Measurements from ENCODE around the gene PIP.
"Not testable (repeated sequence)": the region's sequence is repeated elsewhere in the genome, so short reads cannot be mapped to it uniquely, and the experiment has no call there.

The PIP gene, protein sequence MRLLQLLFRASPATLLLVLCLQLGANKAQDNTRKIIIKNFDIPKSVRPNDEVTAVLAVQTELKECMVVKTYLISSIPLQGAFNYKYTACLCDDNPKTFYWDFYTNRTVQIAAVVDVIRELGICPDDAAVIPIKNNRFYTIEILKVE

DNA sequence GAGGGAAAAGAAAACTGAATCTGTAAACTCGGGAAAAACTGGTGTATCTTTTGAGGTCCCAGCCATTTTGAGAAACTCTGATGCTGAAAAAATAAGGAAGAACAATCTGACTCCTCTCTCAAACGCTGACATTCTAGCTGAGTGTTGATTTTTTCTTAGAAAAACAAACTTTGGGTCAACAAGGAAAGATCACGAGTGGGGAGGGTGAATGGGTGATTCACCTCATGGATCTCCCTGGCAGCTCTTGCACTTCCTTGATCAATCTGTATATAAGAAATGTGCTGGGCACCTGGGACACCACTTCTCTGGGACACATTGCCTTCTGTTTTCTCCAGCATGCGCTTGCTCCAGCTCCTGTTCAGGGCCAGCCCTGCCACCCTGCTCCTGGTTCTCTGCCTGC, at the start of gene PIP:
Gene PIP (plus strand): TSS at position 297 of the 400 bp plus-strand sequence. CDS start 40 bp downstream, at position 337.
- no peaks in the 10 kb centered on the region for H3K36me3 ChIP-seq (ENCODE audit: control insufficient read depth in 2 of 2, insufficient read depth in 2 of 2, low read length in 2 of 2)
- no peaks in the 10 kb centered on the region for H3K4me1 ChIP-seq (ENCODE audit: control insufficient read depth in 2 of 2, insufficient read depth in 2 of 2, low read length in 2 of 2)
- H3K27ac ChIP-seq (ENCODE audit: low read depth in 2 of 2, low read length in 2 of 2) = no peak within 1 kb of the TSS
- H3K4me3 ChIP-seq (ENCODE audit: low read length in 2 of 2) = no peak within 1 kb of the TSS
- no peaks in the 10 kb centered on the region for H3K27me3 ChIP-seq (ENCODE audit: control insufficient read depth in 2 of 2, insufficient read depth in 2 of 2, low read length in 2 of 2)
- no peaks in the 10 kb centered on the region for H3K9me3 ChIP-seq (ENCODE audit: control insufficient read depth in 2 of 2, low read length in 2 of 2)
- no peak within 1 kb of the TSS for H3K9ac ChIP-seq (ENCODE audit: low read depth in 1 of 2, low read length in 2 of 2)

DNA sequence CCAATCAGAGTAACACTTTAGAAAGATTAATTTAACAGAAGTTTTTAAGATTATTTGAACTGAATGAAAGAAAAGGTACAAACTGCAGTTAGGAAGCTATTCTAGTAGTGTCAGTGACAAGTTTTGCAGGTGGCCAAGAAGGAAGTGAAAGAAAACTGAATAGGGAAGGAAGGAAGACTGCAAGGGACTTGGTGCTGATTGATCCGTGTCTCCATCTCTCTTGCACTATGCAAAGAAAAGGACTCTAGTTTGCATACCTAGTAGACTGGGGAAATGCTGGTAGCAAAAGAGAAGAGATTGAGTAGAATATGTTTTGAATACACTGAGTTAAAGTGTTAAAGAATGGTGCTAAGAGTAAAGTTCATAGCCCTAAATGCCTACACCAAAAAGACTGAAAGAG, 46.8 kb upstream of the PIP start:
- Histone ChIP-seq H3K9ac (ENCODE audit: low read depth in 1 of 2, low read length in 2 of 2) (no peak overlapping the region), H3K27me3 (ENCODE audit: control insufficient read depth in 2 of 2, insufficient read depth in 2 of 2, low read length in 2 of 2) (no peaks in the 10 kb centered on the region), H3K4me3 (ENCODE audit: low read length in 2 of 2) (no peak overlapping the region), H3K4me1 (ENCODE audit: control insufficient read depth in 2 of 2, insufficient read depth in 2 of 2, low read length in 2 of 2) (no peaks in the 10 kb centered on the region), H3K36me3 (ENCODE audit: control insufficient read depth in 2 of 2, insufficient read depth in 2 of 2, low read length in 2 of 2) (no peaks in the 10 kb centered on the region), H3K27ac (ENCODE audit: low read depth in 2 of 2, low read length in 2 of 2) (no peak overlapping the region), H3K9me3 (ENCODE audit: control insufficient read depth in 2 of 2, low read length in 2 of 2) (peaks cover 0 to 1% of the 10 kb centered on the region in 2 donors)

- not testable (repeated sequence) for H3K4me1 ChIP-seq (ENCODE audit: control insufficient read depth in 2 of 2, insufficient read depth in 2 of 2, low read length in 2 of 2); H3K9me3 ChIP-seq (ENCODE audit: control insufficient read depth in 2 of 2, low read length in 2 of 2); H3K4me3 ChIP-seq (ENCODE audit: low read length in 2 of 2); H3K27ac ChIP-seq (ENCODE audit: low read depth in 2 of 2, low read length in 2 of 2); H3K36me3 ChIP-seq (ENCODE audit: control insufficient read depth in 2 of 2, insufficient read depth in 2 of 2, low read length in 2 of 2); H3K9ac ChIP-seq (ENCODE audit: low read depth in 1 of 2, low read length in 2 of 2); H3K27me3 ChIP-seq (ENCODE audit: control insufficient read depth in 2 of 2, insufficient read depth in 2 of 2, low read length in 2 of 2)
Measured at GRCh38 chr7:143085610-143086009, 46.3 kb upstream of the PIP start.

- H3K27ac ChIP-seq (ENCODE audit: low read depth in 2 of 2, low read length in 2 of 2); H3K27me3 ChIP-seq (ENCODE audit: control insufficient read depth in 2 of 2, insufficient read depth in 2 of 2, low read length in 2 of 2); H3K9ac ChIP-seq (ENCODE audit: low read depth in 1 of 2, low read length in 2 of 2); H3K4me1 ChIP-seq (ENCODE audit: control insufficient read depth in 2 of 2, insufficient read depth in 2 of 2, low read length in 2 of 2); H3K36me3 ChIP-seq (ENCODE audit: control insufficient read depth in 2 of 2, insufficient read depth in 2 of 2, low read length in 2 of 2); H3K4me3 ChIP-seq (ENCODE audit: low read length in 2 of 2); H3K9me3 ChIP-seq (ENCODE audit: control insufficient read depth in 2 of 2, low read length in 2 of 2): not testable (repeated sequence)
Measured at GRCh38 chr7:143088549-143089231, 43.2 kb upstream of the PIP start.

DNA sequence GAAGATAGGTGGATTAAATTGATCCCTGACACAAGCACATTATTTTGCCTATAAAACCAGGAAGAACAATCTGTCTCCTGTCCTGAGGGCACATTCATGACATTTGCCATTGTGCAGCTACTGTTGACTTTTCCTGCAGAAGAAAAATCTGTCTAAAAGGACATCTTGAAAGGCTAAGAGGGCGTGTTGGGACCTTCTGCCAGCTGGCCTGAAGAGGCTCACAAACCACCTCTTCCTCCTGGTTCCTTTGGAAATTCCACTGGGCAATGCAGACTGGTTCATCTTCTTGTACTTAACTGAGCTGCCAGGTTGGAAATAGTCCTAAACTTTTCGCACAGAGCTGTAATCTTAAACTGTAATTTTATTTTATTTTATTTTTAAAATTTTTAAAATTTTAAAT, 35.7 kb upstream of the PIP start:
- H3K4me1 ChIP-seq (ENCODE audit: control insufficient read depth in 2 of 2, insufficient read depth in 2 of 2, low read length in 2 of 2) = no peaks in the 10 kb centered on the region
- H3K27ac ChIP-seq (ENCODE audit: low read depth in 2 of 2, low read length in 2 of 2) = no peak overlapping the region
- H3K4me3 ChIP-seq (ENCODE audit: low read length in 2 of 2) = no peak overlapping the region
- H3K9ac ChIP-seq (ENCODE audit: low read depth in 1 of 2, low read length in 2 of 2) = no peak overlapping the region
- H3K9me3 ChIP-seq (ENCODE audit: control insufficient read depth in 2 of 2, low read length in 2 of 2) = peaks cover 3% of the 10 kb centered on the region in 2 donors
- H3K36me3 ChIP-seq (ENCODE audit: control insufficient read depth in 2 of 2, insufficient read depth in 2 of 2, low read length in 2 of 2) = no peaks in the 10 kb centered on the region
- no peaks in the 10 kb centered on the region for H3K27me3 ChIP-seq (ENCODE audit: control insufficient read depth in 2 of 2, insufficient read depth in 2 of 2, low read length in 2 of 2)

GRCh38 chr7:143099579-143099978, 32.3 kb upstream of the PIP start:
- H3K4me3 ChIP-seq (ENCODE audit: low read length in 2 of 2); H3K27ac ChIP-seq (ENCODE audit: low read depth in 2 of 2, low read length in 2 of 2); H3K9ac ChIP-seq (ENCODE audit: low read depth in 1 of 2, low read length in 2 of 2); H3K4me1 ChIP-seq (ENCODE audit: control insufficient read depth in 2 of 2, insufficient read depth in 2 of 2, low read length in 2 of 2); H3K36me3 ChIP-seq (ENCODE audit: control insufficient read depth in 2 of 2, insufficient read depth in 2 of 2, low read length in 2 of 2); H3K27me3 ChIP-seq (ENCODE audit: control insufficient read depth in 2 of 2, insufficient read depth in 2 of 2, low read length in 2 of 2); H3K9me3 ChIP-seq (ENCODE audit: control insufficient read depth in 2 of 2, low read length in 2 of 2): not testable (repeated sequence)

- Histone ChIP-seq H3K4me1 (ENCODE audit: control insufficient read depth in 2 of 2, insufficient read depth in 2 of 2, low read length in 2 of 2) (no peaks in the 10 kb centered on the region), H3K27me3 (ENCODE audit: control insufficient read depth in 2 of 2, insufficient read depth in 2 of 2, low read length in 2 of 2) (no peaks in the 10 kb centered on the region), H3K36me3 (ENCODE audit: control insufficient read depth in 2 of 2, insufficient read depth in 2 of 2, low read length in 2 of 2) (no peaks in the 10 kb centered on the region), H3K9ac (ENCODE audit: low read depth in 1 of 2, low read length in 2 of 2) (no peak overlapping the region), H3K27ac (ENCODE audit: low read depth in 2 of 2, low read length in 2 of 2) (no peak overlapping the region), H3K9me3 (ENCODE audit: control insufficient read depth in 2 of 2, low read length in 2 of 2) (peaks cover 3 to 4% of the 10 kb centered on the region in 2 donors), H3K4me3 (ENCODE audit: low read length in 2 of 2) (no peak overlapping the region)
Measured at GRCh38 chr7:143104759-143105158, 27.1 kb upstream of the PIP start.

DNA sequence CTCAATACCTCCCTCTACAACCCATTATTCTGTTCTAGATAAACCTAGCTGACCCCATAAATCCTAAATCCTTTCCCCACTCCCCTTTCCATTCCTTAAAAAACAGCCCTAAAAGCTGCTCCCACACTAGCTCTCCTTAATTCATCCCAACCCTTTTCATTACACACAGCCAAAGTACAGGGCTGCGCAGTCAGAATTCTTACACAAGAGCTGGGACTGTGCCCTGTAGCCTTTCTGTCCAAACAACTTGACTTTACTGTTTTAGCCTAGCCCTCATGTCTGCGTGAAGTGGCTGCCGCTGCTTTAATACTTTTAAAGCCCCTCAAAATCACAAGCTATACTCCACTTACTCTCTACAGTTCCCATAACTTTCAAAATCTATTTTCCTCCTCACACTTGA, 23.9 kb upstream of the PIP start:
- H3K36me3 ChIP-seq (ENCODE audit: control insufficient read depth in 2 of 2, insufficient read depth in 2 of 2, low read length in 2 of 2); H3K4me3 ChIP-seq (ENCODE audit: low read length in 2 of 2); H3K27me3 ChIP-seq (ENCODE audit: control insufficient read depth in 2 of 2, insufficient read depth in 2 of 2, low read length in 2 of 2); H3K9ac ChIP-seq (ENCODE audit: low read depth in 1 of 2, low read length in 2 of 2); H3K27ac ChIP-seq (ENCODE audit: low read depth in 2 of 2, low read length in 2 of 2); H3K4me1 ChIP-seq (ENCODE audit: control insufficient read depth in 2 of 2, insufficient read depth in 2 of 2, low read length in 2 of 2); H3K9me3 ChIP-seq (ENCODE audit: control insufficient read depth in 2 of 2, low read length in 2 of 2): not testable (repeated sequence)

- H3K9me3 ChIP-seq (ENCODE audit: control insufficient read depth in 2 of 2, low read length in 2 of 2) = no peaks in the 10 kb centered on the region
- no peak overlapping the region for H3K4me3 ChIP-seq (ENCODE audit: low read length in 2 of 2)
- no peaks in the 10 kb centered on the region for H3K36me3 ChIP-seq (ENCODE audit: control insufficient read depth in 2 of 2, insufficient read depth in 2 of 2, low read length in 2 of 2)
- H3K27me3 ChIP-seq (ENCODE audit: control insufficient read depth in 2 of 2, insufficient read depth in 2 of 2, low read length in 2 of 2) = no peaks in the 10 kb centered on the region
- H3K27ac ChIP-seq (ENCODE audit: low read depth in 2 of 2, low read length in 2 of 2) = no peak overlapping the region
- no peaks in the 10 kb centered on the region for H3K4me1 ChIP-seq (ENCODE audit: control insufficient read depth in 2 of 2, insufficient read depth in 2 of 2, low read length in 2 of 2)
- no peak overlapping the region for H3K9ac ChIP-seq (ENCODE audit: low read depth in 1 of 2, low read length in 2 of 2)
Measured at GRCh38 chr7:143117395-143117794, 14.5 kb upstream of the PIP start.

GRCh38 chr7:143120691-143121405, 11.0 kb upstream of the PIP start:
- Histone ChIP-seq H3K36me3 (ENCODE audit: control insufficient read depth in 2 of 2, insufficient read depth in 2 of 2, low read length in 2 of 2) (no peaks in the 10 kb centered on the region), H3K27ac (ENCODE audit: low read depth in 2 of 2, low read length in 2 of 2) (no peak overlapping the region), H3K9me3 (ENCODE audit: control insufficient read depth in 2 of 2, low read length in 2 of 2) (no peaks in the 10 kb centered on the region), H3K9ac (ENCODE audit: low read depth in 1 of 2, low read length in 2 of 2) (no peak overlapping the region), H3K4me3 (ENCODE audit: low read length in 2 of 2) (no peak overlapping the region), H3K27me3 (ENCODE audit: control insufficient read depth in 2 of 2, insufficient read depth in 2 of 2, low read length in 2 of 2) (no peaks in the 10 kb centered on the region), H3K4me1 (ENCODE audit: control insufficient read depth in 2 of 2, insufficient read depth in 2 of 2, low read length in 2 of 2) (no peaks in the 10 kb centered on the region)

All from mucosa of rectum (tissue), 2 donors.